ENCODE results near the gene PTPRF.

Gene PTPRF

GRCh38 chr1:43584204-43584603 lies 53.5 kb downstream of the PTPRF start:
- DNase-seq: no peak

DNA sequence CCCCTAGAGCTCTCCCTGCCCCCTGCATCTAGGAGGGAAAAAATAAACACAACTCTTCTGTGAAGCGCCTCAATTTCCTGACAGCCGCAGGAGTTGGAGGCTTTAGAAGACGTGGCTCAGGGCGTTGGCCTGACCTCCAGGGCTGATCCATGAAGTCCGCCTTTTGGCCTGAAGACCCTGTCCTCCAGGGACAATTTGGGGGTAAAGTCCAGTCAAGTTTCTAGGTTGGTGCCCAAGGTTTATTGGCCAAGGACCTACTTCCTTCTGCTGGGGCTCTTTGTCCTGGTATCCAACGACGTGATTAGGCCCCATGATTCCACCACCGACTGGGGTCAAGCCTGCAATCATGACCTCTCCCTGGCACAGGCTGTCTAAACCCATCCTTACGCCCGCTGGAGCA lies 54.9 kb downstream of the PTPRF start:
- no peak for DNase-seq

DNA sequence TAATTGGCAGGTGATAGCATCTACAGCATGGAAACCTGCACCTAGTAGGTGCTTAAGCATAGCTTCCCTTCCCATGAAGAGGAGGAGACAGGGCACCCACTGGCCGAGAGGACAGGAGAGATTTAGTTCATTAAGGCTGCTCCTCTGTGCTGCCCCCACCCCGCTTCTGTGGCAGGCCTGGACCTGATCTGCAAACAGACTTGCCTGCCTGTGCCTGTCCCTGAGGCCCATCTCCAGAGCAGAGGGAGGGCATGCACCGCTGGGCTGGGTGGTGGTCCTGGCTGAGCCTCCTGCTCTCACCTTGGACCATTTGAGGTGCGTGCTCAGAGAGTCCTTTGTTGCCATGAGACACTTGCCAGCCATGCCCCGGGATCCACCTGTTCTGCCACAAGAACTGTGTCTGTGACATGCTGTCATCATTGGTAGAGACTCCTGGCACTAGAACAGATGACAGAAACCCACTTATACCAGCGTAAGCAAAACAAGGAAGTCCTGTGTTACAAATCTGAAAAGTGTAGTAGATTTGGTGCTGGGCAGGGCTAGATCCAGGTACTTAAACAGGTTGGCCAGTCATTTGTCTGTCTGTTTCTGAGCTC lies 55.6 kb downstream of the PTPRF start:
- no peak for DNase-seq

DNA sequence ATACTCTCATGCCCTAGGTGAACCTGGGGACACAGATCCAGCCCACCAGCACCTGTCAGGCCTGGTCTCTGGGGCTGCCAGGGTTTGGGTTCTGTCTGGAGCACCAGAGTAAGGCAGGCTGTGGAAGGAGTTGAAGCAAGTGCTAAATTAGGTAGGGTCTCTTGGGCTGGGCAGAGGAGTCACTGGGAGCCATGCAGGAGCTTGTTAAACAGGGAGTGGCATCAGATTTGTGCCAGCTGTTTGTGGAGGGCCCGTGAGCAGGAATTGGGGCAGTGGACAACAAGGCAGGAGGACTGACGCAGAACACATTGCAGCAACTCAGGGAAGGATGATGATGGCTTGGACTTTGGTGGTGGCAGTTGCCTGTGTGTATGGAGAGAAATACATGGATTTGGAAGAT lies 56.3 kb downstream of the PTPRF start:
- DNase-seq: no peak

- DNase-seq: no peak
Observed at GRCh38 chr1:43587594-43587993, 56.9 kb downstream of the PTPRF start.

- no peak for DNase-seq
Observed at GRCh38 chr1:43588592-43588991, 57.9 kb downstream of the PTPRF start.

- DNase-seq: no peak
Observed at GRCh38 chr1:43590388-43590925, 59.8 kb downstream of the PTPRF start.

GRCh38 chr1:43591181-43591580 lies 60.5 kb downstream of the PTPRF start:
- no peak for DNase-seq

GRCh38 chr1:43592051-43592665 lies 61.5 kb downstream of the PTPRF start:
- DNase-seq: no peak

- no peak for DNase-seq
Observed at GRCh38 chr1:43592974-43593683, 62.4 kb downstream of the PTPRF start.

GRCh38 chr1:43596579-43596978 lies 65.9 kb downstream of the PTPRF start:
- no peak for DNase-seq

DNA sequence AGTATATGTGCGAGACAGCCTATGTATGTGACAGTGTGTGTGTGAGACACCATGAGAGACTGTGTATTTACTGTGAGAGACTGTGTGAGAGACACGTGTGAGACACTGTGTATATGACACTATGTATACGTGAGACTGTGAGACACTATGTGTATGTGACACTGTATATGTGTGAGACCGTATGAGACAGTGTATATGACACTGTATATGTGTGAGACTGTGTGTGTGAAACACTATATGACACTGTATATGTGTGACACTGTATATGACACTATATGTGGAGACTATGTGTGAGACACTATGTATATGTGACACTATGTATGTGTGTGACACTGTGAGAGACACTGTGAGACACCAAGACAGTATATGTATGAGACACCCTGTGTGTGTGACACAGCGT lies 66.3 kb downstream of the PTPRF start:
- DNase-seq: no peak

GRCh38 chr1:43597721-43598120 lies 67.0 kb downstream of the PTPRF start:
- no peak for DNase-seq

DNA sequence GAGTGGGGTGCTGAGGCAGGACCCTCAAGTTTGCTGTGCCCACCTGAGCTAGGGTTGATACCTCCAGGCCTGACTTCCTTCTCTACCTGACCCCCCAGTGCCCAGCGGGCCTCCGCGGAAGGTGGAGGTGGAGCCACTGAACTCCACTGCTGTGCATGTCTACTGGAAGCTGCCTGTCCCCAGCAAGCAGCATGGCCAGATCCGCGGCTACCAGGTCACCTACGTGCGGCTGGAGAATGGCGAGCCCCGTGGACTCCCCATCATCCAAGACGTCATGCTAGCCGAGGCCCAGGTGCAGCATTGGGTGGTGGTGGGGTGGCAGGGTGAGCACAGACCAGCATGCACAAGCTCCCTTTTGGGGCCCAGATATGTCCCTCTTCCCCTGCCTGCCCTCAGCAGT lies 67.9 kb downstream of the PTPRF start:
- DNase-seq: no peak

GRCh38 chr1:43600033-43601020 lies 69.6 kb downstream of the PTPRF start:
- DNase-seq: no peak

GRCh38 chr1:43602990-43603389 lies 72.3 kb downstream of the PTPRF start:
- no peak for DNase-seq

DNA sequence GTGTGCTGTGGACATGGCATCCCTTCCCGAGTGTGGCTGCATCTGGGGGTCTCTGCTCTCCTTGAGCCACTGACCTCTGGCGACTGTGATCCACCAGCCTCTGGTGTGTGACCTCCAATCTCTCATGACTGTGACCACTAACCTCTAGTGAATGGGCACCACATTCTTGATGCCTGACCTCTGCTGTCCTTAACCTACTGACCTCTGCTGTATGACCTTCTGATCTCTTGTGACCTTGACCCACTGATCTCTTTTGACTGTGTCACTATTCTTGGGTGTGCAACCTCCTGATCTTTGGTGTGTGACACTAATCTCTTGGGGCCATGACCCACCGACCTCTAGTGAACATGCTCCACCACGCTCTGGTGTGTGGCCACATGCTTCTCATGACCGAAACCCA lies 73.5 kb downstream of the PTPRF start:
- no peak for DNase-seq

- DNase-seq: no peak
Observed at GRCh38 chr1:43605157-43605556, 74.5 kb downstream of the PTPRF start.

DNA sequence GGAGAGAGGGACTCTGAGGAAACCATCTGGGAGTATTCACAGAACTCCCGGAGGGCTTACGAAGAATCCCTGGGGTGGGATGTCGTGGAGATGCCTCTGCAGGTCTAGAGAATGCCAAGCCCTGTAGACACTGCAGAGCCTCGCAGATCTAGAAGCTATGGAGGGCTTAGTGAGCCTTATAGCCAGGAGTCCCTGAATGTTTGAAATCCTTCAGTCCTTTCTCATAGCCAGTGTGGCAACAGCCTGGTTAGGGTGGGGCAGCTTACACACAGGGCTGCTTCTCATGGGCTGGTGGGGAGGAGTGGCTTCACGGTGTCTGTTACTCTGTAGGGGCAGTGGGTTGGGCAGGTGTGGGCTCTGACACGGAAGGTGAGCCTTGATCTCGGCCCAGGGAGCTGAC lies 75.1 kb downstream of the PTPRF start:
- DNase-seq: no peak

DNA sequence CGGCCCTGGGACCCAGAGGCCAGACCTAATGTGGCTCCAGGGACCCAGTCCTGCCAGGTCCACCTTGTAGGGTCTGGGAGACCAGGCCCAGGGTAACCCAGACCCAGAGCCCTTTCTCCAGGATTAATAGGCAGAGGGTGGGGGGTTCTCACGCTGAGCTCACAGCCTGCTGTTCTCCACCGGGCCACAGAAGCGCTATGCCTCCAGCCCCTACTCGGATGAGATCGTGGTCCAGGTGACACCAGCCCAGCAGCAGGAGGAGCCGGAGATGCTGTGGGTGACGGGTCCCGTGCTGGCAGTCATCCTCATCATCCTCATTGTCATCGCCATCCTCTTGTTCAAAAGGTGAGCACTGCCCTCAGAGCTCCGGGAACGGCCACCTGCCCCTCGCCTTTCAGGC lies 75.9 kb downstream of the PTPRF start:
- no peak for DNase-seq

DNA sequence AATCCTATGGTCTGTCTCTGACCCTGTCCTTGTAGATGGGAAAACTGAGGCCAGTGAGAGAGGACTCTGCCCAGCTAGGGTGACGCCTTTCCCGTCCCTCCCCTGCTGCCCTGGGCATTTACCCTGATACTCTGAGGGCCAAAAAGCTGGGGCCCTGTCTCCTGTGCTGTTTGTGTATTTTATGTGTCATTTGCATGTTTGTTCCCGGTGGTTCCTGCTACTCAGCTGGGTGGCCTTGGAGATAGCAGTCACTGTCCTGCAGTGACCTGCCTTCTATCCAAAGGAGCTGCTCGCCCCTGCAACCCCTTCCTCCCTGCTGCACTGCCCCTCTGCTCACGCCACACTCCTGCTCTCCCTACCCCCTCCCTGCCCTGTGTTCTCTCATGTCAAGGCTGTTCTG lies 78.1 kb downstream of the PTPRF start:
- no peak for DNase-seq

- no peak for DNase-seq
Observed at GRCh38 chr1:43610339-43610738, 79.7 kb downstream of the PTPRF start.

GRCh38 chr1:43611950-43612349 lies 81.3 kb downstream of the PTPRF start:
- no peak for DNase-seq
